ENCODE results near the gene MAST1.
A peak's percentile ranks its signal among the peaks of the same experiment; 100 is the strongest.
"Not testable (repeated sequence)": the region's sequence is repeated elsewhere in the genome, so short reads cannot be mapped to it uniquely, and the experiment has no call there.

The MAST1 gene

GRCh38 chr19:12838182-12838885 lies at the start of gene MAST1:
Gene MAST1 (plus strand): TSS chr19:12838515. CDS start chr19:12838573, 58 bp downstream.
- DNase-seq: no peak

GRCh38 chr19:12788682-12789097 lies 49.6 kb upstream of the MAST1 start:
- peak; percentile 86 for DNase-seq

- DNase-seq: no peak
These were observed 49.0 kb upstream of the MAST1 start for GRCh38 chr19:12789098-12789903.

GRCh38 chr19:12789904-12790619 lies 48.3 kb upstream of the MAST1 start:
- DNase-seq: peak; percentile 97

GRCh38 chr19:12790628-12791344 lies 47.5 kb upstream of the MAST1 start:
- DNase-seq: no peak

GRCh38 chr19:12791345-12792050 lies 46.8 kb upstream of the MAST1 start, which contains the start of gene JUNB:
Gene JUNB (plus strand): TSS chr19:12791486. CDS start chr19:12791772, 286 bp downstream.
- DNase-seq: peak; percentile 98

GRCh38 chr19:12792051-12792852 lies 46.1 kb upstream of the MAST1 start:
- DNase-seq: peak; percentile 74

- no peak for DNase-seq
These were observed 45.4 kb upstream of the MAST1 start for GRCh38 chr19:12792853-12793289.

- peak; percentile 96 for DNase-seq
These were observed 44.8 kb upstream of the MAST1 start for GRCh38 chr19:12793290-12794195.

- DNase-seq: no peak
These were observed 43.9 kb upstream of the MAST1 start for GRCh38 chr19:12794196-12794941.

- DNase-seq: no peak
These were observed 43.3 kb upstream of the MAST1 start for GRCh38 chr19:12794971-12795381.

- DNase-seq: peak; percentile 85
These were observed 41.9 kb upstream of the MAST1 start for GRCh38 chr19:12796146-12797071.

- no peak for DNase-seq
These were observed 41.2 kb upstream of the MAST1 start for GRCh38 chr19:12797141-12797587.

- not testable (repeated sequence) for DNase-seq
These were observed 40.7 kb upstream of the MAST1 start for GRCh38 chr19:12797607-12798006.

GRCh38 chr19:12799742-12800465 lies 38.4 kb upstream of the MAST1 start:
- no peak for DNase-seq

- DNase-seq: no peak
These were observed 37.9 kb upstream of the MAST1 start for GRCh38 chr19:12800466-12800770.

GRCh38 chr19:12800923-12801465 lies 37.3 kb upstream of the MAST1 start:
- DNase-seq: no peak

Data from left hindlimb (tissue), 1 donor.